Mucosa of stomach (tissue), 1 donor: ENCODE results near the gene BANK1.

ENCODE experiments used
- H3K27me3 ChIP-seq: one replicate; pipeline ENCODE4 v1.7.0; 2013; ENCODE audit warnings: mild to moderate bottlenecking, low read length; ENCODE audit not compliant: control insufficient read depth, insufficient read depth
- H3K36me3 ChIP-seq: one replicate; pipeline ENCODE4 v1.7.0; 2013; ENCODE audit warnings: low read length; ENCODE audit not compliant: control insufficient read depth, insufficient read depth
- H3K4me1 ChIP-seq: one replicate; pipeline ENCODE4 v1.7.0; 2013; ENCODE audit warnings: mild to moderate bottlenecking, low read length; ENCODE audit not compliant: control insufficient read depth, insufficient read depth
- H3K4me3 ChIP-seq: one replicate; pipeline ENCODE4 v1.7.0; 2013; ENCODE audit warnings: low read length
- H3K9ac ChIP-seq: one replicate; pipeline ENCODE4 v1.7.0; 2013; ENCODE audit warnings: mild to moderate bottlenecking, low read length, moderate library complexity
- H3K9me3 ChIP-seq: one replicate; pipeline ENCODE4 v1.7.0; 2013; ENCODE audit warnings: mild to moderate bottlenecking, low read length, moderate library complexity; ENCODE audit not compliant: control insufficient read depth
- donor health status: Pancreatic carcinoma.

Gene BANK1

GRCh38 chr4:101824500-101824899, 34.0 kb downstream of the BANK1 start:
- peaks cover 4% of the 10 kb centered on the region for H3K9me3 ChIP-seq
- no peaks in the 10 kb centered on the region for H3K36me3 ChIP-seq
- no peak overlapping the region for H3K4me3 ChIP-seq
- no peaks in the 10 kb centered on the region for H3K4me1 ChIP-seq
- no peaks in the 10 kb centered on the region for H3K27me3 ChIP-seq
- no peak overlapping the region for H3K9ac ChIP-seq

- H3K4me3 ChIP-seq = no peak overlapping the region
- no peaks in the 10 kb centered on the region for H3K4me1 ChIP-seq
- no peaks in the 10 kb centered on the region for H3K36me3 ChIP-seq
- H3K9ac ChIP-seq = no peak overlapping the region
- H3K27me3 ChIP-seq = no peaks in the 10 kb centered on the region
- H3K9me3 ChIP-seq = peaks cover under 1% of the 10 kb centered on the region
Measured at GRCh38 chr4:101825953-101826352, 35.4 kb downstream of the BANK1 start.

DNA sequence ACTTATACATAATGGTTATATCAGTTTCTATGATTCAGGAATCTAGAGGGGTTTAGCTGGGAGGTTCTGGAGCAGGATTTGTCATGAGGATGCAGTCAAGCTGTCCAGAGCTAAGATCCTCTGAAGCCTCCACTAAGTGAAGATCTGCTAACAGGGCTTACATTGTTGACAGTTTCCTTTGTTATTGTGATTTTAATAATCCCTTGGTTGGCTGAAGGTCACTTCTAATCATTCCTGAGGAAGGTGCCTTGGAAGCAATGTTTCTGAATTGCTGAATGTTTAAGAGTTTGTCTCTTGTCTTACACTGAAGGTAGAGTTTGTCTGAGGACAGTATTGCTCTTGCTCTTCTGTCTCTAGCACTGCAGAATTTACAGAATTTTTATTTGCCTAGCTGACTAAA, 41.3 kb downstream of the BANK1 start:
- Histone ChIP-seq H3K36me3 (no peaks in the 10 kb centered on the region), H3K4me3 (no peak overlapping the region), H3K9ac (no peak overlapping the region), H3K27me3 (no peaks in the 10 kb centered on the region), H3K9me3 (no peaks in the 10 kb centered on the region), H3K4me1 (peaks cover 3% of the 10 kb centered on the region)

DNA sequence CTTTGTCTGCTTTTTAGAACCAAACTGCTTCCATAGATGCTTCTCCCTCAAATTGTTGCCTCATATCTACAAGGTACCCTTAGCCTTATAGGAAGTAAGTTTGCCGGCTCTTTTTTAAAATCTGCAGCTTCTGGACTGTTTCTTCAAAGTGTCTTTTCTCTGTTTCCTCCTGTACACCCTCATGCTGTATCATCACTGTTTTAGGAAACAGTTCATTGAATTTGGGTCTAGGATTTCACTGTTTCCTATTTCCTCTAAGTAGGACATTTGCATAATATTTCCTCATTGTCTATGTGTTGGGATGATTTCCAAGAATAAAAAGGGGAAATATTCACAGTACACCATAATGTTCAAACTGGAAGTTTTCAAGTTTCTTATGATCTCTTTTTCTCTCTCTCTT, 43.0 kb downstream of the BANK1 start:
- no peaks in the 10 kb centered on the region for H3K36me3 ChIP-seq
- no peaks in the 10 kb centered on the region for H3K27me3 ChIP-seq
- no peak overlapping the region for H3K4me3 ChIP-seq
- no peaks in the 10 kb centered on the region for H3K9me3 ChIP-seq
- no peak overlapping the region for H3K9ac ChIP-seq
- peaks cover 3% of the 10 kb centered on the region for H3K4me1 ChIP-seq

DNA sequence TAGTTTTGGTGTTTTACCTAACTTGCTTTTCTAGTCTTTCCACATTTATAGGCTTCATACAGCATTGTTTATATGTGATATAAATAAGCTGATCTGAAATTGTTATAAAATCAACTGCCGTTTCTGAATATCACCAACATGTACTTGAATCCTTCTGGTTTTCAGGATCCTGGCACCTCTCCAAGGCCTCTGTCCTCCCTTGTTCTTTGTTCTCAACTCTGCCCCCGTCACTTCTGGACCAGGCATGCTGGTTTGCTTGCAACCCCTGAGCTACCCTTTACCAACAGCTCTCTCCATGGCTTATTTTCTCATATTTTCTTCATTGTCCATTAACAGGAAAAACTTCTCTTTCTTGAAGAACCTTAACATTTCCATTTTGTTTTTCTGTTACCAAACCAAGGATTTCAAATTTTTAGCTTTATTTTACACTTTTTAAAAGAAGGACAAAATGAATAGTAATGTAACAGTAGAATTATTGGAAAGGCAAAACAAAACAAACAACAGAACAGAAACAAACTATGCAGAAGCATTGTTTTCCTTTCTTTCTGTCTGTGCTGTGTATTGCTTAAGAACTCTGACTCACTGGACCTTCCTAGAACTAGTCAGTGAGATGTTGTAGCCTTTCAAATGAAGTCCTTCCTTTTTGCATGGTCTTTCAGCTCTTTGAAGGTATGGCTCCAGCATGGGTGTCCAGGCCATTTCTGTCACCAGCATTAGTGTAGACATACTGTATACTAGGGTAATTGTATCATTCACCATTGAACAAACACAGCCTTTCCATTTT, 44.8 kb downstream of the BANK1 start:
- H3K4me1 ChIP-seq = peaks cover 3% of the 10 kb centered on the region
- no peaks in the 10 kb centered on the region for H3K27me3 ChIP-seq
- H3K36me3 ChIP-seq = no peaks in the 10 kb centered on the region
- H3K4me3 ChIP-seq = no peak overlapping the region
- H3K9me3 ChIP-seq = no peaks in the 10 kb centered on the region
- no peak overlapping the region for H3K9ac ChIP-seq

GRCh38 chr4:101843054-101843453, 52.5 kb downstream of the BANK1 start:
- no peaks in the 10 kb centered on the region for H3K4me1 ChIP-seq
- H3K9me3 ChIP-seq = no peaks in the 10 kb centered on the region
- H3K9ac ChIP-seq = no peak overlapping the region
- H3K4me3 ChIP-seq = no peak overlapping the region
- H3K27me3 ChIP-seq = no peaks in the 10 kb centered on the region
- H3K36me3 ChIP-seq = no peaks in the 10 kb centered on the region

DNA sequence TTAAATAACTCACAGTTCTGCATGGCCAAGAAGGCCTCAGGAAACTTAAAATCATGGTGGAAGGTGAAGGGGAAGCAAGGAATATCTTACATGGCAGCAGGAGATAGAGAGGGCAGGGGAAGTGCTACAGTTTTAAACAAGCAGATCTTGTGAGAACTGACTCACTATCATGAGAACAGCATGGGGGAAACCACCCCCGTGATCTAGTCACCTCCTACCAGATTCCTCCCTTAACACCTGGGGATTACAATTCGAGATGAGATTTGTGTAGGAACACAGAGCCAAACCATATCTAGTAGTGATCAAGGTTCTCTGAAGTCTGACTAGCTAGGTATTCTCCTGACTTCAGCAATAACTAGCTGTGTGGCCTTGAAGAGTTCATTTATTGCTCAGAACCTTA, 56.0 kb downstream of the BANK1 start:
- H3K4me1 ChIP-seq = no peaks in the 10 kb centered on the region
- no peaks in the 10 kb centered on the region for H3K36me3 ChIP-seq
- no peaks in the 10 kb centered on the region for H3K9me3 ChIP-seq
- H3K4me3 ChIP-seq = no peak overlapping the region
- H3K9ac ChIP-seq = no peak overlapping the region
- H3K27me3 ChIP-seq = no peaks in the 10 kb centered on the region

DNA sequence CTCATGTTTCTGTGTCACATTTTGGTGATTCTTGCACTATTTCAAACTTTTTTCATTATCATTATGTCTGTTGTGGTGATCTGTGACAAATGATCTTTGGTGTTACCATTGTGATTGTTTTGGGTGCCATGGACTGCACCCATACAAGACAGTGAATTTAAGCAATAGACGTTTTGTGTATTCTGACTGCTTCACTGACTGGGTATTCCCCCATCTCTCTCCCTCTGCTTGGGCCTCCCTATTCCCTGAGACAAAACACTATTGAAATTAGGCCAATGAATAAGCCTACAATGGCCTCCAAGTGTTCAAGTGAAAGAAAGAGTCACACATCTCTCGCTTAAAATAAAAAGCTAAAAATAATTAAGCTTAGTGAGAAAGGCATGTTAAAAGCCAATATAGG, 60.2 kb downstream of the BANK1 start:
- H3K4me1 ChIP-seq = no peaks in the 10 kb centered on the region
- no peaks in the 10 kb centered on the region for H3K27me3 ChIP-seq
- no peak overlapping the region for H3K9ac ChIP-seq
- H3K36me3 ChIP-seq = no peaks in the 10 kb centered on the region
- no peaks in the 10 kb centered on the region for H3K9me3 ChIP-seq
- H3K4me3 ChIP-seq = no peak overlapping the region

- no peaks in the 10 kb centered on the region for H3K27me3 ChIP-seq
- H3K9ac ChIP-seq = no peak overlapping the region
- no peaks in the 10 kb centered on the region for H3K9me3 ChIP-seq
- H3K4me1 ChIP-seq = no peaks in the 10 kb centered on the region
- no peak overlapping the region for H3K4me3 ChIP-seq
- no peaks in the 10 kb centered on the region for H3K36me3 ChIP-seq
Measured at GRCh38 chr4:101851672-101852071, 61.1 kb downstream of the BANK1 start.

DNA sequence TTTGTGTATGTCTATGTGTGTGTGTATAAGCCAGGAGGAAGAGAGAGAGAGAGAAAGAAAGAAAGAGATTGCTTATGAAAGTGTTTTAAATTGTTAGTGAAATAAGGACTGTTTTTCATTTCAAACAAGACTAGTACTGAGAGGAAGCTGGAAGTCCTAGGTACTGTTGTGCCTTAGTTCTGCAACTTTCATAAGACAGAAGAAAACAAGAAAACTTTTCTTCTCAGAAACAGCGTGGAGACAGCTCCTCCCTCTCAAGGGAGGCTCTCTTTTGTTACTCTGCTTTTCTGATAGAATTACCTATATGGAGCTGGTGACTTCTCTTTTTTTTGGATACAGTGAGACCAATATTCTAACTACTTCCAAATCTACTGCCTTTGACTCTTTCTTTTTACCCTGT, 62.5 kb downstream of the BANK1 start:
- Histone ChIP-seq H3K36me3 (no peaks in the 10 kb centered on the region), H3K4me3 (no peak overlapping the region), H3K4me1 (no peaks in the 10 kb centered on the region), H3K9ac (no peak overlapping the region), H3K27me3 (no peaks in the 10 kb centered on the region), H3K9me3 (no peaks in the 10 kb centered on the region)

DNA sequence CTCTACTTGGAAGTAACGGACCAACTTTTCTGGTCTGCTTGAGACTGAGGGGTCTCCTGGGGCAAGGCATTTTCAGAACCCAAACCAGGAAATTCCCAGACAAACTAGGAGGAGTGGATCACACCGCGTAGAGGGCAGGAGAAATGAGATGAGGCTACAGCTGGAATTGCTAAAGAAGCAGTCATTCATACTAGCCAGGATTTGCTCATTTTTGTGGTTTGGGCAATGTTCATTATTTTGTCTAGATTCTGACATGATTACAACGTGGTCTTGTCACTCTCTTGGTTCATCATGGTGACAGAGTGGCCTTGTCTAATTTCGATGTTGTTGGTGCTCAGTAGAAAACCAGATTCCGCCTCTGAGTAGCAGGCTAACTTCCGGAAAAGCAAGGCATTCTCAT, 63.2 kb downstream of the BANK1 start:
- H3K9ac ChIP-seq = no peak overlapping the region
- H3K36me3 ChIP-seq = no peaks in the 10 kb centered on the region
- H3K27me3 ChIP-seq = no peaks in the 10 kb centered on the region
- H3K4me3 ChIP-seq = no peak overlapping the region
- no peaks in the 10 kb centered on the region for H3K9me3 ChIP-seq
- no peaks in the 10 kb centered on the region for H3K4me1 ChIP-seq

DNA sequence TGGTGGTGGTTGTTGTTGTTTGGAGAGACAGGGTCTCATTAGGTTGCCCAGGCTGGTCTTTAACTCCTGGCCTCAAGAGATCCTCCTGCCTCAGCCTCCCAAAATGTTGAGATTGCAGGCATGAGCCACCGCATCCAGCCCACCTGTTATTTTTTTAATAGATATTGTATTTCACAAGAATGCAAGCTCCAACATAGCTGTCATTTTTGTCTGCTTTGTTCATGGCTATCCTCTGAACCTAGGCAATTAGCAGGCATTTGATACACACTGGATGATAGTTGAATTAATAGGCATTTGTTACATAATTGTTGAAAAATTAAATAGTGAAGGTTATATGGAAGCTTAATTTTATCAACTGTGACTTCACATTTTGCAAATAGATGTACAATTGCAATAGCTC, 64.7 kb downstream of the BANK1 start:
- no peaks in the 10 kb centered on the region for H3K4me1 ChIP-seq
- no peak overlapping the region for H3K9ac ChIP-seq
- no peak overlapping the region for H3K4me3 ChIP-seq
- H3K9me3 ChIP-seq = no peaks in the 10 kb centered on the region
- no peaks in the 10 kb centered on the region for H3K27me3 ChIP-seq
- H3K36me3 ChIP-seq = no peaks in the 10 kb centered on the region

DNA sequence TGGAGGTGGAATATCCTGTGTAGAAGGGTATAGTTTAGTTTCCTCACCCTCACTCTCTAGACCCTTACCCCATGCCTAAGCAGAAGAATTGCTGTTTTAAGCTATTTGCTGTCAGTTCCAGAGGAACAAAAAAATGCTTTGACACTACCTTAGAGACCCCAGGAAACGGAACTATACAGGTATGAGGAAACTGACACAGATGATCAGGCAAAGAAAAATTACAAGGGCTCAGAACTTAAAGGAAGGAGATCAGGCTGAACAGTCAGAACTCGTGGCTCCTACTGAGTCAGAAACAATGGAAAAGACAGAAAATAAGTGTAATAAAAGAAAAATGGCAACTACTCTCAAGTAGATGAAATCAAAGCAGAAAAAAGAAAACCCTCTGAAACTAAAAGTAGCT, 65.6 kb downstream of the BANK1 start:
- Histone ChIP-seq H3K36me3 (no peaks in the 10 kb centered on the region), H3K4me1 (no peaks in the 10 kb centered on the region), H3K9me3 (no peaks in the 10 kb centered on the region), H3K9ac (no peak overlapping the region), H3K27me3 (no peaks in the 10 kb centered on the region), H3K4me3 (no peak overlapping the region)
